GM23338 (cell line): ENCODE measurements around the gene CLCN4. TPM values are rescaled to one million over a fixed set of nuclear protein-coding genes. Genes with fewer than 3 reads are reported as not detected.

Source experiments
- ATAC-seq: fragments of 200-7000 bp; cut with Tn5 transposase; 3 replicates; pipeline ENCODE4 v1.9.1; 2020
- DNase-seq: peaks from one replicate; pipeline ENCODE4 v3.0.0-alpha.2; 2015; ENCODE audit warnings: low spot score
- H2AFZ ChIP-seq: fragments of 200-600 bp; sonication (generic); 2 replicates; pipeline ENCODE4 v1.8.0; 2016; ENCODE audit warnings: antibody characterized with exemption, mild to moderate bottlenecking, moderate library complexity
- H3F3A ChIP-seq: fragments of 200-600 bp; sonication (generic); replicated peaks from 2 replicates; pipeline ENCODE4 v1.8.0; 2017; ENCODE audit warnings: antibody characterized with exemption, mixed run types, low read depth
- H3K27ac ChIP-seq: fragments of 200-600 bp; sonication (generic); 2 replicates; pipeline ENCODE4 v1.6.1; 2016; ENCODE audit warnings: low read depth
- H3K27me3 ChIP-seq: fragments of 200-600 bp; sonication (generic); 2 replicates; pipeline ENCODE4 v1.8.0; 2016; ENCODE audit warnings: mild to moderate bottlenecking, mixed run types, moderate library complexity; ENCODE audit not compliant: insufficient read depth
- H3K36me3 ChIP-seq: fragments of 200-600 bp; sonication (generic); 2 replicates; pipeline ENCODE4 v1.8.0; 2016; ENCODE audit warnings: mild to moderate bottlenecking; ENCODE audit not compliant: insufficient read depth
- H3K4me1 ChIP-seq: fragments of 200-600 bp; sonication (generic); 2 replicates; pipeline ENCODE4 v1.8.0; 2016; ENCODE audit warnings: mild to moderate bottlenecking, moderate library complexity; ENCODE audit not compliant: insufficient read depth
- H3K4me2 ChIP-seq: fragments of 200-600 bp; sonication (generic); 2 replicates; pipeline ENCODE4 v1.7.1; 2017; ENCODE audit warnings: mixed run types
- H3K4me3 ChIP-seq: fragments of 200-600 bp; sonication (generic); 2 replicates; pipeline ENCODE4 v1.6.1; 2016; ENCODE audit warnings: mixed run types
- H3K79me2 ChIP-seq: fragments of 200-600 bp; sonication (generic); replicated peaks from 2 replicates; pipeline ENCODE4 v1.8.0; 2017; ENCODE audit warnings: mild to moderate bottlenecking; ENCODE audit not compliant: insufficient read depth
- H3K9me2 ChIP-seq: fragments of 200-600 bp; sonication (generic); 2 replicates; pipeline ENCODE4 v1.8.0; 2017; ENCODE audit not compliant: insufficient read depth
- H4K20me1 ChIP-seq: fragments of 200-600 bp; sonication (generic); replicated peaks from 2 replicates; pipeline ENCODE4 v1.8.0; 2017; ENCODE audit warnings: mild to moderate bottlenecking; ENCODE audit not compliant: insufficient read depth
- H3K27ac Mint-ChIP-seq: 2 replicates; pipeline ENCODE4 v1.8.0; 2020; ENCODE audit warnings: inconsistent platforms, mild to moderate bottlenecking, moderate library complexity, mixed read lengths
- H3K27me3 Mint-ChIP-seq: 3 replicates; pipeline ENCODE4 v1.8.0; 2022; ENCODE audit warnings: low read depth, mild to moderate bottlenecking, moderate library complexity, mixed read lengths, inconsistent platforms; ENCODE audit not compliant: insufficient read depth, poor library complexity
- H3K36me3 Mint-ChIP-seq: 3 replicates; pipeline ENCODE4 v1.8.0; 2021; ENCODE audit warnings: low read depth, mild to moderate bottlenecking, inconsistent platforms, moderate library complexity, mixed read lengths
- H3K4me1 Mint-ChIP-seq: 3 replicates; pipeline ENCODE4 v1.8.0; 2020; ENCODE audit warnings: mild to moderate bottlenecking, inconsistent platforms, mixed read lengths
- H3K4me3 Mint-ChIP-seq: 3 replicates; pipeline ENCODE4 v1.8.0; 2021; ENCODE audit warnings: moderate library complexity, mild to moderate bottlenecking, inconsistent platforms, mixed read lengths
- H3K9me3 Mint-ChIP-seq: 3 replicates; pipeline ENCODE4 v1.8.0; 2020; ENCODE audit warnings: moderate library complexity, mild to moderate bottlenecking, inconsistent platforms, mixed read lengths
- CREB1 ChIP-seq: fragments of 250-450 bp; sonication (Bioruptor Pico); IDR thresholded peaks from 2 replicates; pipeline ENCODE4 v1.5.0; 2020; ENCODE audit warnings: low read depth, mild to moderate bottlenecking, moderate library complexity
- CTCF ChIP-seq, 2 experiments: fragments of 200-600 bp in 1 of 2; sonication (generic) in 1 of 2; conservative IDR thresholded peaks; 2 replicates each; pipeline versions ENCODE4 v1.5.1 to v1.6.1; 2016 to 2017; ENCODE audit warnings: antibody characterized with exemption in 2 of 2, low read depth in 2 of 2, mild to moderate bottlenecking in 2 of 2, moderate library complexity in 1 of 2
- EZH2 ChIP-seq: fragments of 200-600 bp; sonication (generic); IDR thresholded peaks from one replicate; pipeline ENCODE4 v1.8.0; 2017; ENCODE audit warnings: antibody characterized with exemption, mild to moderate bottlenecking, low read depth; ENCODE audit not compliant: unreplicated experiment
- EZH2phosphoT487 ChIP-seq: fragments of 200-600 bp; sonication (generic); IDR thresholded peaks from one replicate; pipeline ENCODE4 v1.8.1; 2018; ENCODE audit warnings: antibody characterized with exemption; ENCODE audit not compliant: unreplicated experiment
- JUNB ChIP-seq: IDR thresholded peaks from one replicate; pipeline ENCODE4 v1.6.1; 2016; ENCODE audit warnings: antibody characterized with exemption; ENCODE audit not compliant: unreplicated experiment
- NANOG ChIP-seq: IDR thresholded peaks from 2 replicates; pipeline ENCODE4 v1.6.1; 2016; ENCODE audit warnings: antibody characterized with exemption, borderline replicate concordance
- POLR2AphosphoS5 ChIP-seq: IDR thresholded peaks from 2 replicates; pipeline ENCODE4 v1.6.1; 2016; ENCODE audit warnings: antibody characterized with exemption, low read depth
- REST ChIP-seq: IDR thresholded peaks from one replicate; pipeline ENCODE4 v1.6.1; 2018; ENCODE audit warnings: antibody characterized with exemption; ENCODE audit not compliant: unreplicated experiment
- STAT1 ChIP-seq: IDR thresholded peaks from one replicate; pipeline ENCODE4 v1.6.1; 2016; ENCODE audit warnings: antibody characterized with exemption; ENCODE audit not compliant: unreplicated experiment
- ZNF114 ChIP-seq: fragments of 250-450 bp; sonication (Bioruptor Pico); IDR thresholded peaks from 2 replicates; pipeline ENCODE4 v1.5.0; 2020; ENCODE audit warnings: mild to moderate bottlenecking, moderate library complexity
- ZNF331 ChIP-seq: fragments of 250-450 bp; sonication (Bioruptor Pico); IDR thresholded peaks from 2 replicates; pipeline ENCODE4 v1.5.0; 2020; ENCODE audit warnings: low read depth, mild to moderate bottlenecking, moderate library complexity
- polyA plus RNA-seq: library from polyadenylated mRNA; unstranded; fragments of >200 nt; fragmentation: Nextera tagmentation; extraction: Ambion mirVana; gene quantifications from 2 replicates; pipeline ENCODE4 v1.2.1, GENCODE V29; 2016
- total RNA-seq: library from RNA; depleted of rRNA; stranded (reverse); fragments of >200 nt; shearing (Covaris generic); gene quantifications from 2 replicates; pipeline ENCODE4 v1.2.3, GENCODE V29; 2014
- TF ChIP-seq, protein P1 (sequence below): fragments of 250-450 bp; sonication (Bioruptor Pico); IDR thresholded peaks from 2 replicates; pipeline ENCODE4 v1.5.0; 2020; ENCODE audit warnings: mild to moderate bottlenecking, moderate library complexity
- TF ChIP-seq, protein P2 (sequence below): IDR thresholded peaks from 2 replicates; pipeline ENCODE4 v1.6.1; 2016; ENCODE audit warnings: antibody characterized with exemption

Gene CLCN4
- total and polyA plus RNA-seq, 2 experiments from 2014 or later = 1.2 to 4.9 TPM

DNA sequence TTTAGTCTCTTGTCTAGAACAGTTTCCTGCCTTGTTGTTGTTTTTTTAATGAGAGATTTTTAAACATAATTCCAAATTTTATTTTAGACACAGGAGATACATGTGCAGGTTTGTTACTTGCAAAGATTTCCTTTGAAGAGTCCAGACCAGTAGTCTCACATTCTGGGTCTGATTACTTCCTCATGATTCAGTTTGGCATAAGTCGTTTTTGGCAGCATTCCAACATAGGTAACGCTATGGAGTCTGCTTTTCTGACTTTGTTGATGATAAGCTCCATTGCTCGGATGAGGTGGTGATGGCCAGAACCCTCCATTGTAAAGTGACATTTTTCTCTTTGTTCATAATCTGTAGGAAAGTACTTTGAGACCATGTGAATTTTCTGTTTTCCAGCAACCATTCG, 74.7 kb downstream of the CLCN4 start:
- no peak overlapping the region for H3K27ac ChIP-seq
- H3K9me2 ChIP-seq = no peaks in the 10 kb centered on the region
- H3K4me1 ChIP-seq = no peaks in the 10 kb centered on the region
- peaks cover 4% of the 10 kb centered on the region; the same call in 1 of the 3 replicates for H3K36me3 Mint-ChIP-seq
- no peak overlapping the region for H2AFZ ChIP-seq
- H3K4me3 Mint-ChIP-seq = no peak overlapping the region
- H3K9me3 Mint-ChIP-seq = no peaks in the 10 kb centered on the region
- H3K27me3 Mint-ChIP-seq = no peaks in the 10 kb centered on the region
- no peaks in the 10 kb centered on the region for H3F3A ChIP-seq
- H3K27ac Mint-ChIP-seq = no peak overlapping the region
- H3K4me2 ChIP-seq = no peak overlapping the region
- H4K20me1 ChIP-seq = no peaks in the 10 kb centered on the region
- no peak for TF ChIP-seq CREB1
- TF ChIP-seq, protein P1, sequence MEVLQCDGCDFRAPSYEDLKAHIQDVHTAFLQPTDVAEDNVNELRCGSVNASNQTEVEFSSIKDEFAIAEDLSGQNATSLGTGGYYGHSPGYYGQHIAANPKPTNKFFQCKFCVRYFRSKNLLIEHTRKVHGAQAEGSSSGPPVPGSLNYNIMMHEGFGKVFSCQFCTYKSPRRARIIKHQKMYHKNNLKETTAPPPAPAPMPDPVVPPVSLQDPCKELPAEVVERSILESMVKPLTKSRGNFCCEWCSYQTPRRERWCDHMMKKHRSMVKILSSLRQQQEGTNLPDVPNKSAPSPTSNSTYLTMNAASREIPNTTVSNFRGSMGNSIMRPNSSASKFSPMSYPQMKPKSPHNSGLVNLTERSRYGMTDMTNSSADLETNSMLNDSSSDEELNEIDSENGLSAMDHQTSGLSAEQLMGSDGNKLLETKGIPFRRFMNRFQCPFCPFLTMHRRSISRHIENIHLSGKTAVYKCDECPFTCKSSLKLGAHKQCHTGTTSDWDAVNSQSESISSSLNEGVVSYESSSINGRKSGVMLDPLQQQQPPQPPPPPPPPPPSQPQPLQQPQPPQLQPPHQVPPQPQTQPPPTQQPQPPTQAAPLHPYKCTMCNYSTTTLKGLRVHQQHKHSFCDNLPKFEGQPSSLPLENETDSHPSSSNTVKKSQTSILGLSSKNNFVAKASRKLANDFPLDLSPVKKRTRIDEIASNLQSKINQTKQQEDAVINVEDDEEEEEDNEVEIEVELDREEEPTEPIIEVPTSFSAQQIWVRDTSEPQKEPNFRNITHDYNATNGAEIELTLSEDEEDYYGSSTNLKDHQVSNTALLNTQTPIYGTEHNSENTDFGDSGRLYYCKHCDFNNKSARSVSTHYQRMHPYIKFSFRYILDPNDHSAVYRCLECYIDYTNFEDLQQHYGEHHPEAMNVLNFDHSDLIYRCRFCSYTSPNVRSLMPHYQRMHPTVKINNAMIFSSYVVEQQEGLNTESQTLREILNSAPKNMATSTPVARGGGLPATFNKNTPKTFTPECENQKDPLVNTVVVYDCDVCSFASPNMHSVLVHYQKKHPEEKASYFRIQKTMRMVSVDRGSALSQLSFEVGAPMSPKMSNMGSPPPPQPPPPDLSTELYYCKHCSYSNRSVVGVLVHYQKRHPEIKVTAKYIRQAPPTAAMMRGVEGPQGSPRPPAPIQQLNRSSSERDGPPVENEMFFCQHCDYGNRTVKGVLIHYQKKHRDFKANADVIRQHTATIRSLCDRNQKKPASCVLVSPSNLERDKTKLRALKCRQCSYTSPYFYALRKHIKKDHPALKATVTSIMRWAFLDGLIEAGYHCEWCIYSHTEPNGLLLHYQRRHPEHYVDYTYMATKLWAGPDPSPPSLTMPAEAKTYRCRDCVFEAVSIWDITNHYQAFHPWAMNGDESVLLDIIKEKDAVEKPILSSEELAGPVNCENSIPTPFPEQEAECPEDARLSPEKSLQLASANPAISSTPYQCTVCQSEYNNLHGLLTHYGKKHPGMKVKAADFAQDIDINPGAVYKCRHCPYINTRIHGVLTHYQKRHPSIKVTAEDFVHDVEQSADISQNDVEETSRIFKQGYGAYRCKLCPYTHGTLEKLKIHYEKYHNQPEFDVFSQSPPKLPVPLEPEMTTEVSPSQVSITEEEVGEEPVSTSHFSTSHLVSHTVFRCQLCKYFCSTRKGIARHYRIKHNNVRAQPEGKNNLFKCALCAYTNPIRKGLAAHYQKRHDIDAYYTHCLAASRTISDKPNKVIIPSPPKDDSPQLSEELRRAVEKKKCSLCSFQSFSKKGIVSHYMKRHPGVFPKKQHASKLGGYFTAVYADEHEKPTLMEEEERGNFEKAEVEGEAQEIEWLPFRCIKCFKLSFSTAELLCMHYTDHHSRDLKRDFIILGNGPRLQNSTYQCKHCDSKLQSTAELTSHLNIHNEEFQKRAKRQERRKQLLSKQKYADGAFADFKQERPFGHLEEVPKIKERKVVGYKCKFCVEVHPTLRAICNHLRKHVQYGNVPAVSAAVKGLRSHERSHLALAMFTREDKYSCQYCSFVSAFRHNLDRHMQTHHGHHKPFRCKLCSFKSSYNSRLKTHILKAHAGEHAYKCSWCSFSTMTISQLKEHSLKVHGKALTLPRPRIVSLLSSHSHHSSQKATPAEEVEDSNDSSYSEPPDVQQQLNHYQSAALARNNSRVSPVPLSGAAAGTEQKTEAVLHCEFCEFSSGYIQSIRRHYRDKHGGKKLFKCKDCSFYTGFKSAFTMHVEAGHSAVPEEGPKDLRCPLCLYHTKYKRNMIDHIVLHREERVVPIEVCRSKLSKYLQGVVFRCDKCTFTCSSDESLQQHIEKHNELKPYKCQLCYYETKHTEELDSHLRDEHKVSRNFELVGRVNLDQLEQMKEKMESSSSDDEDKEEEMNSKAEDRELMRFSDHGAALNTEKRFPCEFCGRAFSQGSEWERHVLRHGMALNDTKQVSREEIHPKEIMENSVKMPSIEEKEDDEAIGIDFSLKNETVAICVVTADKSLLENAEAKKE (CRISPR knock-in tag) = no peak
- TF ChIP-seq NANOG = no peak
- TF ChIP-seq EZH2phosphoT487 = no peak
- TF ChIP-seq ZNF331 (CRISPR knock-in tag) = no peak
- no peak for TF ChIP-seq STAT1
- no peak for TF ChIP-seq CTCF (conservative IDR thresholded peaks at IDR 0.05; ENCODE audit: low read depth in 2 of 2)
- TF ChIP-seq REST = no peak
- TF ChIP-seq, protein P2, sequence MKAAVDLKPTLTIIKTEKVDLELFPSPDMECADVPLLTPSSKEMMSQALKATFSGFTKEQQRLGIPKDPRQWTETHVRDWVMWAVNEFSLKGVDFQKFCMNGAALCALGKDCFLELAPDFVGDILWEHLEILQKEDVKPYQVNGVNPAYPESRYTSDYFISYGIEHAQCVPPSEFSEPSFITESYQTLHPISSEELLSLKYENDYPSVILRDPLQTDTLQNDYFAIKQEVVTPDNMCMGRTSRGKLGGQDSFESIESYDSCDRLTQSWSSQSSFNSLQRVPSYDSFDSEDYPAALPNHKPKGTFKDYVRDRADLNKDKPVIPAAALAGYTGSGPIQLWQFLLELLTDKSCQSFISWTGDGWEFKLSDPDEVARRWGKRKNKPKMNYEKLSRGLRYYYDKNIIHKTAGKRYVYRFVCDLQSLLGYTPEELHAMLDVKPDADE = no peak
- no peak for TF ChIP-seq POLR2AphosphoS5
- no peak for TF ChIP-seq EZH2
- no peak for TF ChIP-seq ZNF114 (CRISPR knock-in tag)
- no peak for TF ChIP-seq JUNB
- H3K4me1 Mint-ChIP-seq = no peaks in the 10 kb centered on the region
- no peaks in the 10 kb centered on the region for H3K27me3 ChIP-seq
- ATAC-seq (no peak), DNase-seq (no peak)
- H3K36me3 ChIP-seq = no peaks in the 10 kb centered on the region
- H3K4me3 ChIP-seq = no peak overlapping the region
- H3K79me2 ChIP-seq = no peaks in the 10 kb centered on the region
